Endometrial microvascular endothelial cells (primary cell): Measurements from ENCODE around the gene ADGRB2. TPM values are rescaled to one million over a fixed set of nuclear protein-coding genes. Genes with fewer than 3 reads are reported as not detected.

Experiments used
- in situ Hi-C: cut with HindIII; loops from 2 replicates; pipeline ENCODE4 v1.10.0; 2017; ENCODE audit warnings: low sequenced_read_pairs, low pct_unique_long_range_greater_than_20kb; ENCODE audit errors: inconsistent ontology term
- total RNA-seq: library from RNA; depleted of rRNA; stranded (reverse); fragments of >200 nt; gene quantifications from one replicate; pipeline ENCODE4 v1.2.3, GENCODE V29; 2015; ENCODE audit errors: inconsistent ontology term

Gene ADGRB2
- total RNA-seq, 1 donor from 2014 or later: 0.19 TPM

GRCh38 chr1:31734582-31735107 lies 29.5 kb downstream of the ADGRB2 start:
- in situ Hi-C loops: no loop called here

GRCh38 chr1:31733389-31734219 lies 30.5 kb downstream of the ADGRB2 start:
- in situ Hi-C loops: no loop called here

- in situ Hi-C loops: no loop called here
Measured at GRCh38 chr1:31732751-31733289, 31.3 kb downstream of the ADGRB2 start.

- in situ Hi-C loops: no loop called here
Measured at GRCh38 chr1:31732343-31732742, 31.8 kb downstream of the ADGRB2 start.

- in situ Hi-C loops: no loop called here
Measured at GRCh38 chr1:31731049-31731565, 33.0 kb downstream of the ADGRB2 start.

- in situ Hi-C loops: no loop called here
Measured at GRCh38 chr1:31730336-31731048, 33.6 kb downstream of the ADGRB2 start.

GRCh38 chr1:31727849-31728248 lies 36.3 kb downstream of the ADGRB2 start:
- in situ Hi-C loops: no loop called here

- in situ Hi-C loops: no loop called here
Measured at GRCh38 chr1:31727195-31727594, 36.9 kb downstream of the ADGRB2 start.

GRCh38 chr1:31726715-31727114 lies 37.4 kb downstream of the ADGRB2 start:
- in situ Hi-C loops: no loop called here

GRCh38 chr1:31725777-31726535 lies 38.2 kb downstream of the ADGRB2 start:
- in situ Hi-C loops: no loop called here

- in situ Hi-C loops: no loop called here
Measured at GRCh38 chr1:31725134-31725533, 39.0 kb downstream of the ADGRB2 start.

GRCh38 chr1:31723828-31724359 lies 40.2 kb downstream of the ADGRB2 start:
- in situ Hi-C loops: no loop called here

GRCh38 chr1:31718327-31718897 lies 45.7 kb downstream of the ADGRB2 start:
- in situ Hi-C loops: no loop called here

- in situ Hi-C loops: no loop called here
Measured at GRCh38 chr1:31717341-31717740, 46.8 kb downstream of the ADGRB2 start.

- in situ Hi-C loops: no loop called here
Measured at GRCh38 chr1:31715873-31716220, 48.3 kb downstream of the ADGRB2 start.

GRCh38 chr1:31715087-31715872 lies 48.9 kb downstream of the ADGRB2 start:
- in situ Hi-C loops: no loop called here

GRCh38 chr1:31714442-31715086 lies 49.6 kb downstream of the ADGRB2 start:
- in situ Hi-C loops: no loop called here
